Progenitor cell of endocrine pancreas (in vitro differentiated cells): ENCODE results near the gene PNCK. TPM values are rescaled to one million over a fixed set of nuclear protein-coding genes. Genes with fewer than 3 reads are reported as not detected.
"Not testable (repeated sequence)": the region's sequence is repeated elsewhere in the genome, so short reads cannot be mapped to it uniquely, and the experiment has no call there.

Experiments
- DNase-seq: peaks from one replicate; pipeline ENCODE4 v3.0.0; 2021; ENCODE audit warnings: low spot score; ENCODE audit not compliant: unreplicated experiment
- H3K27ac Mint-ChIP-seq: 2 replicates; pipeline ENCODE4 v1.8.0; 2021; ENCODE audit warnings: mild to moderate bottlenecking, moderate library complexity, mixed read lengths
- H3K27me3 Mint-ChIP-seq: 2 replicates; pipeline ENCODE4 v1.8.0; 2021; ENCODE audit warnings: mixed read lengths
- H3K36me3 Mint-ChIP-seq: 2 replicates; pipeline ENCODE4 v1.8.0; 2022; ENCODE audit warnings: mixed read lengths; ENCODE audit not compliant: insufficient read depth
- H3K4me1 Mint-ChIP-seq: 2 replicates; pipeline ENCODE4 v1.8.0; 2021; ENCODE audit warnings: low read depth, mixed read lengths
- H3K4me3 Mint-ChIP-seq: 2 replicates; pipeline ENCODE4 v1.8.0; 2021; ENCODE audit warnings: low read depth, mild to moderate bottlenecking, moderate library complexity, mixed read lengths
- H3K9me3 Mint-ChIP-seq: 2 replicates; pipeline ENCODE4 v1.8.0; 2021; ENCODE audit warnings: low read depth, mixed read lengths
- total RNA-seq: library from RNA; stranded (reverse); gene quantifications from 2 replicates; pipeline ENCODE4 v1.2.1, GENCODE V29; 2021
- TF ChIP-seq, protein P1 (sequence below): fragments of 200-600 bp; sonication (generic); IDR thresholded peaks from one replicate; pipeline ENCODE4 v1.5.0; 2021; ENCODE audit warnings: antibody characterized with exemption, mild to moderate bottlenecking; ENCODE audit not compliant: unreplicated experiment

Gene PNCK
- total RNA-seq, 1 donor from 2014 or later: 6.1 TPM

DNA sequence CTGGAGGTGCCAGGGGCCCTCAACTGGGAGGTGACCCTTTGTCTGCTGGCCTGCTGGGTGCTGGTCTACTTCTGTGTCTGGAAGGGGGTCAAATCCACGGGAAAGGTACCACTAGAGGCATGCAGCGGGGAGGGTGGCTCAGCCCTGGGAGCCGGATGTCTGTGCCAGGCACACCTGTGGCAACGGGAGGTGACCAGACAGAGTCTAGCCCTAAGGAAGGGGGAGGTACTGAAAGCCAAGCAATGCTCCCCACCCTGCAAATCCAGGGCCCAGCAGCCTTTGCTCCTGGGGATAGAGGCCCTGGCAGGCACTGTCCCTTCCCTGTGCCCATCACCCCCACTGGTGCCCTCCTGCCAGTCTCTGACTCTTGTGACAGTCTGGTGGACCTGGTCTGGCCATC is 18.4 kb upstream of the PNCK start:
- Mint-ChIP-seq H3K9me3 (no peaks in the 10 kb centered on the region), H3K27me3 (no peaks in the 10 kb centered on the region), H3K27ac (no peak overlapping the region), H3K4me3 (no peak overlapping the region), H3K36me3 (peaks cover 1% of the 10 kb centered on the region), H3K4me1 (no peaks in the 10 kb centered on the region)
- no peak for DNase-seq
- TF ChIP-seq, protein P1, sequence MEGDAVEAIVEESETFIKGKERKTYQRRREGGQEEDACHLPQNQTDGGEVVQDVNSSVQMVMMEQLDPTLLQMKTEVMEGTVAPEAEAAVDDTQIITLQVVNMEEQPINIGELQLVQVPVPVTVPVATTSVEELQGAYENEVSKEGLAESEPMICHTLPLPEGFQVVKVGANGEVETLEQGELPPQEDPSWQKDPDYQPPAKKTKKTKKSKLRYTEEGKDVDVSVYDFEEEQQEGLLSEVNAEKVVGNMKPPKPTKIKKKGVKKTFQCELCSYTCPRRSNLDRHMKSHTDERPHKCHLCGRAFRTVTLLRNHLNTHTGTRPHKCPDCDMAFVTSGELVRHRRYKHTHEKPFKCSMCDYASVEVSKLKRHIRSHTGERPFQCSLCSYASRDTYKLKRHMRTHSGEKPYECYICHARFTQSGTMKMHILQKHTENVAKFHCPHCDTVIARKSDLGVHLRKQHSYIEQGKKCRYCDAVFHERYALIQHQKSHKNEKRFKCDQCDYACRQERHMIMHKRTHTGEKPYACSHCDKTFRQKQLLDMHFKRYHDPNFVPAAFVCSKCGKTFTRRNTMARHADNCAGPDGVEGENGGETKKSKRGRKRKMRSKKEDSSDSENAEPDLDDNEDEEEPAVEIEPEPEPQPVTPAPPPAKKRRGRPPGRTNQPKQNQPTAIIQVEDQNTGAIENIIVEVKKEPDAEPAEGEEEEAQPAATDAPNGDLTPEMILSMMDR: no peak

DNA sequence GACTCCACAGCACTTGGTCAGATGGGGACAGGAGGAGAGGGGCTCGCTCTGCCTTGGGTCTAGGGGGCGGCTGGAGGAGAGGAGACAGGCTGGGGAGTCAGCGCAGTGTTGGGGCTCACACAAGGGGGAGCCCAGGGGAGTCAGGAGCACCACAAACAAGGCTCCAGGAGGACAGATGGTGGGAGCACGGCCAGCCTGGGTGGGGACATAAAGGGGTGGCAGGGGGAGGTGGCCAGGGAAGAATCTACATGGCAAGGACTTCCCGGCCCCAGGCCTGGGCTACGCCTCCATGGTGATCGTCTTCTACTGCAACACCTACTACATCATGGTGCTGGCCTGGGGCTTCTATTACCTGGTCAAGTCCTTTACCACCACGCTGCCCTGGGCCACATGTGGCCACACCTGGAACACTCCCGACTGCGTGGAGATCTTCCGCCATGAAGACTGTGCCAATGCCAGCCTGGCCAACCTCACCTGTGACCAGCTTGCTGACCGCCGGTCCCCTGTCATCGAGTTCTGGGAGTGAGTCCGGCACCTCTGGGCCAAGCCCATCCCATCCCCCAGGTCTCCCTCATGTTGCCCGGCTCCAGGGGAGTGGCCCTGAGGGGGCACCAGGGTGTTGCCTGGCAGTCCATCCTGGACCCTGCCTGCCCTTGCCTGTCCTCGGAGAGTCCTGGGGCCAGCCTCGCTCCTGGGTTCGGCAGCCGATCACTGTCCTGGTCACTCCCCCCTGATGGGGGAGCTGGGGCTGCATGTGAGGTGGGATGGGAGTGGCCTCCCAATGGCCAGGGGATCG is 17.6 kb upstream of the PNCK start:
- not testable (repeated sequence) for H3K9me3 Mint-ChIP-seq

DNA sequence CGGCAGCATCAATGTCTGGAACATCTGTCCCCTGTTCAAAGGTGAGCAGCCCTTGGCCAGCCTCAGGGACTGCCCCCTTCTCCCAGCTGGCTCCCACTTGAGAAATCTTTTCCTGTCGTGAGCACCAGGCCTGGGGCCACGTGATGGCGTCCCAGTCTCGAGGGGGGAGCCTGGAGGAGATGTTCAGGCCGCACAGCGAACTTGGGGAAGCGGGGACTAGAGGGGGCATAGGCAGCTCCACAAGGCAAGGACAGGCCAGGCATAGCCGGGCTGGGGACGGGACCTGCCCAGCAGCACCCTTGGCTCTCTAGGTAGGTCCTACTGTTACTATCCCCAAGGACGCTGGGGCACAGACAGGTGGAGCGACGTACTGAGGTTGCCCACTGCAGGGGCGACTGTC is 16.9 kb upstream of the PNCK start:
- no peak overlapping the region for H3K27ac Mint-ChIP-seq
- no peaks in the 10 kb centered on the region for H3K27me3 Mint-ChIP-seq
- no peak for DNase-seq
- H3K4me1 Mint-ChIP-seq: peaks cover 5% of the 10 kb centered on the region
- H3K36me3 Mint-ChIP-seq: no peaks in the 10 kb centered on the region
- TF ChIP-seq, protein P1: no peak
- no peak overlapping the region for H3K4me3 Mint-ChIP-seq
- H3K9me3 Mint-ChIP-seq: no peaks in the 10 kb centered on the region

More for the DNA sequence above, 17.6 kb upstream of the PNCK start:
- not testable (repeated sequence) for DNase-seq, H3K4me1 Mint-ChIP-seq, H3K36me3 Mint-ChIP-seq, H3K4me3 Mint-ChIP-seq, H3K27ac Mint-ChIP-seq, H3K27me3 Mint-ChIP-seq

DNA sequence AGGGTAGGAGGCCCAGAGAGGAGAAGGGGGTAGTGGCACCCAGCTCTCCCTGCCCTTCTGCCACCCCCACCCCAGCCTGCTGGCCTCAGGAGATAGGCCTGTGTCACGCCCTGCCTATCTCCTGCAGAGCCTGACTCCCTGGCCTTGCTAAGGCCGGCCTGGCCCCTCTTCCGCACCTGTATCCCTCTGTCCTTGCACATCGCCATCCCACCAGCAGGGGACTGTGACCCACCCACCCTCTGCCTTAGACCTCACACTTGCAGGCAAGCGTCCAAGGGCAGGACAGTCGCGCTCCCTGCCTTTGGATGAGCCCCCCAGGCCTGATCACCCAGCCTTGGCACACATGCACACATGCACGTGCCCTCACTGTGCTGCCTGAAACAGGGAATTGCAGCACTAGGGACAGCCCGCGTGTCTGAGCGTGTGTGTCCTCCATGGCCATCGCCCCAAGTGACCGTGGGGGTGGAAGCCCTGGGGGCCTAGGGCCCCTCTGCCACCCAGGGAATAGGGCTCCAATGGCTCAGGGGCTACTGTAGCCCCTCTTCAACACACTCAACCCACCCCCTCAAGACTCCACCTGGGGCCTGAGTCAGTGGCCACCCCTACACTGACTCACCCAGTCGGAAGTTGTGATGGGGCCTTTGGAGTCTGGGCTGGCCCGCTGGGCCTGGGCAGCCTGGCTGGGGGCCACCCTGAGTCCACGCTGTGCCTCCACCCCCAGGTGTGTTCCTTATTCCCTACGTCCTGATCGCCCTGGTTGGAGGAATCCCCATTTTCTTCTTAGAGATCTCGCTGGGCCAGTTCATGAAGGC is 16.2 kb upstream of the PNCK start:
- H3K9me3 Mint-ChIP-seq: no peaks in the 10 kb centered on the region
- TF ChIP-seq, protein P1: peak; percentile 35
- no peak overlapping the region for H3K27ac Mint-ChIP-seq
- peaks cover 5% of the 10 kb centered on the region for H3K4me1 Mint-ChIP-seq
- no peak for DNase-seq
- H3K4me3 Mint-ChIP-seq: peak overlapping the region; percentile 38
- H3K27me3 Mint-ChIP-seq: no peaks in the 10 kb centered on the region
- no peaks in the 10 kb centered on the region for H3K36me3 Mint-ChIP-seq

DNA sequence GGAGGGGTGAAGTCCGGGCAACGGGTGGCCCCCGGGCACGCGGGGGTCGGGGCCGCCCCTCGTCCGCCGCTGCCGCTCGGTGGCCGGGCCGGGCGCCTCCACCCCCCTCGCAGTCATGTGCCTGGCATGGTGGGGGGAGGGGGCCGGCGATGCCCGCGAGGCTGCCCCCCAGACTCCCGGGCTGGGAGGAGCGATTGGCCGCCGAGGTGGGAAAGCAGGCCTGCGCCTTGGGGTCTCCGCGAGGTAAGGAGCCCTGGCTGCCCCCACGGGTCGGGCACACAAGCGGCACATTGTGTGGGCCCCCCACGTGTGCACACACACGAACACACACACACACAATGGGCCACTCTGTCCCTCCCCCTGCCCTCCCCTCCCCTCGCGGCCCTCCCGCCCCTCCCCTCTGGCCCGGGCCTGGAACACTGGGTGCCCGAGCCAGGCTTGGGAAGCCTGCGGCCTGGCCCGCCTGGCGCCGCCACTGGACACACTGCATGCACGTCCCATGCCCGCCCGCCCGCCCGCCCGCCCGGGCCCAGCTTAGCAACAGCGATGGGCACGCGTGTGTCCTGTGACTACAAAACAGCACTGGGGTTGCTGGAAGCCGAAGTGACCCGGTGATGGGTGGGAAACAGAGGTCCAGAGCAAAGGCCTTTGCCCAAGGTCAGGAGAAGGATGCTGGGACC is 15.4 kb upstream of the PNCK start:
- H3K4me3 Mint-ChIP-seq: peak overlapping the region; percentile 38
- no peaks in the 10 kb centered on the region for H3K36me3 Mint-ChIP-seq
- peaks cover 5% of the 10 kb centered on the region for H3K4me1 Mint-ChIP-seq
- H3K27me3 Mint-ChIP-seq: no peaks in the 10 kb centered on the region
- no peak for DNase-seq
- TF ChIP-seq, protein P1: no peak
- no peaks in the 10 kb centered on the region for H3K9me3 Mint-ChIP-seq
- H3K27ac Mint-ChIP-seq: no peak overlapping the region
